ENCODE data around the gene ORAI2. TPM values are rescaled to one million over a fixed set of nuclear protein-coding genes. Genes with fewer than 3 reads are reported as not detected.

The ORAI2 gene
- total and polyA plus RNA-seq, 2 of the 8 experiments (the other 6 are each of a cell fraction or from before 2014, with no cell fraction given), result 20.7 to 35.2 TPM

DNA sequence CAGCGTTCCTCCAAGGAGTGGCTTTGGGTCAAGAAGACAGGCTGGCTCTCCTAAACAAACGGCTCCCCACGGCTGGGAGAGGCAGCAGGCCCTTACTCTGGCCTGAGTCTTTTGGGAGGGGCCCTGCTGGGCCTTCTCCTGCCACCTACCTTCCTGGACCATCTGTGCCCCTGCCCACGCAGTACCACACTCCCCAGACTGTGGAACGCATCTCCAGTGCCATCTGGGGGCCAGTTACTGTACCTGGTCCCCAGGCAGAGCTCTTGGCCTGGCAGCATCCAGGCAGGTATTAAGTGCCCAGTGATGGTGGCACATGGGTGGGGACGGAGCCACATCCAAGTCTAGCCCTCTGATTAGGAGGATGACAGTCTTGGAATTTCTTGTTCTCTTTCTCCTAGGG lies 16.9 kb downstream of the ORAI2 start:
- H3K36me3 ChIP-seq (ENCODE audit: control insufficient read depth in 2 of 4, insufficient read depth in 4 of 4, low read length in 3 of 4), result peaks cover 2 to 17% (median 6%) of the 10 kb centered on the region in 4 experiments; a peak in 4 of 8 replicates
- DNase-seq (ENCODE audit: low read depth in 1 of 2, low spot score in 2 of 2) (no peak), FAIRE-seq (no peak)
- peaks cover 0 to 3% (median 0%) of the 10 kb centered on the region in 4 experiments; a peak in 2 of 7 replicates for H3K4me1 ChIP-seq (replicated peaks in 1 of 4; ENCODE audit: control insufficient read depth in 3 of 4, insufficient read depth in 4 of 4, low read length in 3 of 4)
- H3K4ac ChIP-seq (replicated peaks; ENCODE audit: insufficient read length, low read depth, low read length), result peak overlapping the region; percentile 38
- H3K14ac ChIP-seq (ENCODE audit: insufficient read length), result no peak overlapping the region
- ChIA-PET CTCF (ENCODE audit: partially characterized antibody) (interaction anchor here (0.6 to 4.0 kb wide), 10 partner anchors 11 to 464 kb away, joined by 3 to 22 read pairs (median 5); partner anchors contain the start of genes ALKBH4 and LRWD1), POLR2A (ENCODE audit: partially characterized antibody) (interaction anchor here (0.9 to 3.8 kb wide), 3 partner anchors 9 to 54 kb away, joined by 3 to 25 read pairs (median 9); partner anchors contain the start of gene PRKRIP1)
- H2AK5ac ChIP-seq (ENCODE audit: low read depth, low read length), result no peak overlapping the region
- no peak overlapping the region for H3K56ac ChIP-seq (replicated peaks; ENCODE audit: insufficient read length, low read depth, low read length)
- H3K79me2 ChIP-seq (ENCODE audit: control insufficient read depth in 1 of 2, insufficient read depth in 2 of 2, low read length in 2 of 2), result no peaks in the 10 kb centered on the region
- H2BK20ac ChIP-seq (ENCODE audit: low read length), result no peak overlapping the region
- H4K8ac ChIP-seq (ENCODE audit: extremely low read depth, insufficient read depth, low read length), result no peak overlapping the region; the same call in 1 of the 2 replicates
- no peak overlapping the region for H3K27ac ChIP-seq (ENCODE audit: low read depth, low read length)
- H3K79me1 ChIP-seq (ENCODE audit: low read depth, low read length), result no peaks in the 10 kb centered on the region
- TF ChIP-seq KDM4A (IDR thresholded peaks at IDR 0.05; ENCODE audit: low read depth, low read length, severe bottlenecking), result no peak
- TF ChIP-seq, protein P1, sequence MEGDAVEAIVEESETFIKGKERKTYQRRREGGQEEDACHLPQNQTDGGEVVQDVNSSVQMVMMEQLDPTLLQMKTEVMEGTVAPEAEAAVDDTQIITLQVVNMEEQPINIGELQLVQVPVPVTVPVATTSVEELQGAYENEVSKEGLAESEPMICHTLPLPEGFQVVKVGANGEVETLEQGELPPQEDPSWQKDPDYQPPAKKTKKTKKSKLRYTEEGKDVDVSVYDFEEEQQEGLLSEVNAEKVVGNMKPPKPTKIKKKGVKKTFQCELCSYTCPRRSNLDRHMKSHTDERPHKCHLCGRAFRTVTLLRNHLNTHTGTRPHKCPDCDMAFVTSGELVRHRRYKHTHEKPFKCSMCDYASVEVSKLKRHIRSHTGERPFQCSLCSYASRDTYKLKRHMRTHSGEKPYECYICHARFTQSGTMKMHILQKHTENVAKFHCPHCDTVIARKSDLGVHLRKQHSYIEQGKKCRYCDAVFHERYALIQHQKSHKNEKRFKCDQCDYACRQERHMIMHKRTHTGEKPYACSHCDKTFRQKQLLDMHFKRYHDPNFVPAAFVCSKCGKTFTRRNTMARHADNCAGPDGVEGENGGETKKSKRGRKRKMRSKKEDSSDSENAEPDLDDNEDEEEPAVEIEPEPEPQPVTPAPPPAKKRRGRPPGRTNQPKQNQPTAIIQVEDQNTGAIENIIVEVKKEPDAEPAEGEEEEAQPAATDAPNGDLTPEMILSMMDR (IDR thresholded peaks at IDR 0.05; ENCODE audit: control extremely low read depth in 1 of 3, insufficient read depth in 1 of 3, low read depth in 1 of 3, low read length in 3 of 3), result peak; percentile 28 to 41 (median 30)
- TF ChIP-seq RAD21 (IDR thresholded peaks at IDR 0.05 in 1 of 2, conservative IDR thresholded peaks at IDR 0.05 in 1 of 2; ENCODE audit: low read depth in 2 of 2, low read length in 2 of 2), result peak; percentile 13 to 56; a peak in 3 of 4 replicates
- peak overlapping the region; percentile 22 for H2BK120ac ChIP-seq (replicated peaks; ENCODE audit: low read depth, low read length)
- H2BK15ac ChIP-seq (ENCODE audit: low read length), result no peak overlapping the region
- no peaks in the 10 kb centered on the region for H3K27me3 ChIP-seq (replicated peaks in 1 of 4; ENCODE audit: control insufficient read depth in 3 of 4, extremely low read depth in 1 of 4, insufficient read depth in 3 of 4, low read length in 3 of 4)
- H2AFZ ChIP-seq (ENCODE audit: low read length), result no peak overlapping the region
- H4K20me1 ChIP-seq (replicated peaks in 1 of 2; ENCODE audit: control insufficient read depth in 1 of 2, insufficient read depth in 2 of 2, low read length in 2 of 2), result peaks cover 0 to 3% of the 10 kb centered on the region in 2 experiments
- no peak overlapping the region for H3K18ac ChIP-seq (ENCODE audit: extremely low read depth, low read length)
- no peak overlapping the region for H4K91ac ChIP-seq (replicated peaks; ENCODE audit: insufficient read length, low read length)
- H3K4me2 ChIP-seq (ENCODE audit: insufficient read depth in 1 of 2, low read depth in 2 of 2, low read length in 2 of 2), result no peak overlapping the region
- H3K23me2 ChIP-seq (ENCODE audit: low read depth, low read length), result no peaks in the 10 kb centered on the region; the same call in 1 of the 2 replicates
- H2BK12ac ChIP-seq (ENCODE audit: low read depth, low read length), result no peak overlapping the region
- 88% methylated on average over 6 of the region's 6 CpGs; no CpG with 5 or more reads in 1 of the 2 experiments for WGBS, 2 experiments (ENCODE audit: extremely low coverage in 1 of 2, insufficient coverage in 1 of 2, insufficient read length in 1 of 2, insufficient replicate concordance in 2 of 2, low coverage in 1 of 2, low lambda C conversion rate in 2 of 2, missing lambda C conversion rate in 1 of 2)
- H3K9ac ChIP-seq (replicated peaks in 1 of 4; ENCODE audit: extremely low read depth in 1 of 4, low read depth in 3 of 4, low read length in 3 of 4), result no peak overlapping the region
- H3K23ac ChIP-seq (ENCODE audit: insufficient read length), result no peak overlapping the region
- no peak overlapping the region for H3K4me3 ChIP-seq (ENCODE audit: extremely low read depth in 1 of 4, insufficient read depth in 2 of 4, low read depth in 3 of 4, low read length in 4 of 4)
- 0 out of 2 replicates have a peak overlapping the region, but pooled peaks have one; percentile 21 for H2BK5ac ChIP-seq (ENCODE audit: low read depth, low read length)
- no peaks in the 10 kb centered on the region for H3K9me3 ChIP-seq (ENCODE audit: insufficient read depth in 2 of 2, low read depth in 1 of 2, low read length in 1 of 2)
- no peak overlapping the region for H4K5ac ChIP-seq (ENCODE audit: insufficient read length, low read depth, low read length)
